CD4-positive, alpha-beta memory T cell (primary cell): ENCODE measurements around the gene DAGLB. TPM values are rescaled to one million over a fixed set of nuclear protein-coding genes. Genes with fewer than 3 reads are reported as not detected.
"Not testable (repeated sequence)": the region's sequence is repeated elsewhere in the genome, so short reads cannot be mapped to it uniquely, and the experiment has no call there.

Source experiments
- CTCF ChIA-PET: fragments of 350-600 bp; sonication (Branson Sonifier 250); formaldehyde crosslinking; loops from one replicate; lab custom pipeline; 2021; ENCODE audit warnings: inconsistent platforms; ENCODE audit not compliant: partially characterized antibody; lab: Charles Lee
- POLR2A ChIA-PET: fragments of 350-600 bp; sonication (Branson Sonifier 250); formaldehyde crosslinking; loops from one replicate; lab custom pipeline; 2021; ENCODE audit not compliant: partially characterized antibody; lab: Charles Lee
- DNase-seq, 5 donors: peaks; one replicate each; pipeline versions ENCODE4 v3.0.0 to v3.0.0-alpha.2; 2020 to 2022; ENCODE audit warnings: mixed read lengths in 1 of 5
- H3K27ac ChIP-seq: one replicate; pipeline ENCODE4 v1.7.0; 2013; ENCODE audit warnings: low read depth, low read length
- H3K27me3 ChIP-seq: 2 replicates; pipeline ENCODE4 v1.7.0; 2013; ENCODE audit warnings: mild to moderate bottlenecking, low read length, moderate library complexity; ENCODE audit not compliant: insufficient read depth
- H3K36me3 ChIP-seq: 2 replicates; pipeline ENCODE4 v1.7.0; 2013; ENCODE audit warnings: mild to moderate bottlenecking, low read length, moderate library complexity; ENCODE audit not compliant: insufficient read depth
- H3K4me1 ChIP-seq: 2 replicates; pipeline ENCODE4 v1.7.0; 2013; ENCODE audit warnings: mild to moderate bottlenecking, low read length, moderate library complexity; ENCODE audit not compliant: insufficient read depth
- H3K4me3 ChIP-seq, 2 donors: one replicate each; pipeline ENCODE4 v1.7.0; 2013; ENCODE audit warnings: low read length in 2 of 2, mild to moderate bottlenecking in 1 of 2
- H3K9me3 ChIP-seq, 2 donors: one replicate each; pipeline ENCODE4 v1.7.0; 2013; ENCODE audit warnings: low read length in 2 of 2, control low read depth in 1 of 2; ENCODE audit not compliant: control insufficient read depth in 1 of 2
- H3K27ac Mint-ChIP-seq, 7 donors: one replicate each; pipeline ENCODE4 v1.8.0; 2020 to 2021; ENCODE audit warnings: mixed read lengths in 7 of 7, mild to moderate bottlenecking in 6 of 7, inconsistent platforms in 3 of 7, moderate library complexity in 3 of 7
- H3K27me3 Mint-ChIP-seq, 2 donors: one replicate each; pipeline ENCODE4 v1.8.0; 2020 to 2021; ENCODE audit warnings: mixed read lengths in 2 of 2
- H3K36me3 Mint-ChIP-seq, 2 donors: one replicate each; pipeline ENCODE4 v1.8.0; 2020 to 2021; ENCODE audit warnings: mixed read lengths in 2 of 2, inconsistent platforms in 1 of 2, mild to moderate bottlenecking in 1 of 2
- H3K4me1 Mint-ChIP-seq, 4 donors: one replicate each; pipeline ENCODE4 v1.8.0; 2020 to 2021; ENCODE audit warnings: mixed read lengths in 4 of 4, mild to moderate bottlenecking in 1 of 4
- H3K4me3 Mint-ChIP-seq, 8 donors: one replicate each; pipeline ENCODE4 v1.8.0; 2020 to 2021; ENCODE audit warnings: mixed read lengths in 8 of 8, mild to moderate bottlenecking in 7 of 8, moderate library complexity in 6 of 8, inconsistent platforms in 3 of 8
- H3K9me3 Mint-ChIP-seq, 8 donors: one replicate each; pipeline ENCODE4 v1.8.0; 2020 to 2021; ENCODE audit warnings: mixed read lengths in 8 of 8, mild to moderate bottlenecking in 5 of 8, inconsistent platforms in 3 of 8, moderate library complexity in 1 of 8
- intact Hi-C: fragments of 100-400 bp; cut with micrococcal nuclease; formaldehyde crosslinking; loops from one replicate; pipeline ENCODE4 v1.15.1; 2023
- polyA plus RNA-seq, 2 donors: library from polyadenylated mRNA; unstranded; fragments of 300-500 nt; fragmentation: Illumina TruSeq; gene quantifications; one replicate each; pipeline ENCODE4 v1.2.3, GENCODE V29; 2021
- total RNA-seq, 2 experiments: library from RNA; stranded (reverse); gene quantifications; one replicate each; pipeline ENCODE4 v1.2.3, GENCODE V29; 2021

Gene DAGLB
- total and polyA plus RNA-seq, 4 experiments from 2014 or later: 5.3 to 37.0 (median 24.5) TPM

DNA sequence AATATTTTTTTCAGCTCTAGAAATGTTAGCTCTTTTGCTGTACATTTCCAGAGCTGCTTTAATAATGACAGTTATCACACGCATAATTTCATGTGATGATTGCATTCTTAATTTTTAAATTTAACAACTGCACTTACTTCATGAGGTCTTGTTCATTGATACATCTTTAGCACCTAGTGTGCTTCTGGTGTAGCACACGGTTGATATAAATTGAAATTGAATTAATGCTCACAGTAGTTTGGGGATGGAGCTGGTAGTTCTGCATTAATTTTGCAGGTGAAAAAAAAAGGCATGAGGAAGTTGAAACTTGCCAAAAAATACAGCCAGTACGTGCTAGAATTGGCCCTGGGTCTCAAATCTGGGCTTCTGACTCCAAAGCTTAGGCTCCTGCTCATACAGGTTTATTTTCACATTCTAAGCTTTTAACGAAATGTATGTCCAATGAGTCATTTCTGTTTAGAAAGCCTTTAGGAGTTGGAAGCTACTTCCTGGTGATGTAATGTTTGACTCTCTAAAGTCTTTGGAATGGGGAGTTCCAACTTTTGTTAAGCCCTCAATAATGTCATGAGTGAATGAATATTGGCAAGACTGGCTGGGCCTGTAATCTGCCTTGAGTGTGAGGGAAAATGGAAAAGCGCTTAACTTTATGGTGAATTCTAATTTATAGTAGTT, 62.5 kb downstream of the DAGLB start:
- no peak overlapping the region for H3K4me3 ChIP-seq

DNA sequence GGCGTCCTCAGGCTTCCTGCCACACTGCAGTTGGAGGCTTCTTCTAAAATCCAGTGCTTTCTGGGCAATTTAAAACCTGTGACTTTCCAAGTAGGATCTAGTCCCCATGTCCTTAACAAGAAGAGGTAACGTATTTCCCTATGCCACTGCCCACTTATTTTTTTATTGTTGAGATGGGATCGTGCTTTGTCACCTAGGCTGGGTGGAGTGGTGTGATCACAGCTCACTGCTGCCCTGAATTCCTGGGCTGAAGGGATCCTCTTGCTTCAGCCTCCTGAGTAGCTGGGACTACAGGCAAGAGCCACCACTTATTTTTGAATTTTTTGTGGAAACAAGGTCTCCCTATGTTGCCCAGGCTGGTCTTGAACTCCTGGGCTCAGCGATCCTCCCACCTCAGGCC, 63.4 kb downstream of the DAGLB start:
- Mint-ChIP-seq H3K4me1 (peaks cover 52 to 75% (median 63%) of the 10 kb centered on the region in 4 donors), H3K27me3 (no peaks in the 10 kb centered on the region), H3K27ac (peak overlapping the region in 5 of 7 donors; percentile 22 to 68 (median 62)), H3K36me3 (peaks cover 12 to 31% of the 10 kb centered on the region in 2 donors), H3K9me3 (no peaks in the 10 kb centered on the region), H3K4me3 (peak overlapping the region in 4 of 8 donors; percentile 17 to 35 (median 28))
- peaks cover 12% of the 10 kb centered on the region for H3K36me3 ChIP-seq
- no peak overlapping the region for H3K4me3 ChIP-seq
- no peaks in the 10 kb centered on the region for H3K9me3 ChIP-seq
- no peak for DNase-seq
- H3K27me3 ChIP-seq: no peaks in the 10 kb centered on the region
- H3K4me1 ChIP-seq: peaks cover 74% of the 10 kb centered on the region
- intact Hi-C loops: no loop called here
- no peak overlapping the region for H3K27ac ChIP-seq
- POLR2A ChIA-PET: no interaction called here
- CTCF ChIA-PET: no interaction called here

More for the DNA sequence above, 62.5 kb downstream of the DAGLB start:
- DNase-seq: no peak
- H3K36me3 Mint-ChIP-seq: peaks cover 12 to 28% of the 10 kb centered on the region in 2 donors
- H3K27me3 ChIP-seq: no peaks in the 10 kb centered on the region
- peaks cover 68% of the 10 kb centered on the region for H3K4me1 ChIP-seq
- no peaks in the 10 kb centered on the region for H3K9me3 Mint-ChIP-seq
- peak overlapping the region; percentile 9 for H3K27ac ChIP-seq
- H3K27ac Mint-ChIP-seq: peak overlapping the region; percentile 22 to 89 (median 73)
- intact Hi-C loops: no loop called here
- no peaks in the 10 kb centered on the region for H3K27me3 Mint-ChIP-seq
- ChIA-PET POLR2A (no interaction called here), CTCF (interaction anchor here (1.7 kb wide), 1 partner anchor 8 kb away, joined by 4 read pairs; no protein-coding TSS in a partner anchor)
- peaks cover 12% of the 10 kb centered on the region for H3K36me3 ChIP-seq
- H3K4me1 Mint-ChIP-seq: peaks cover 46 to 68% (median 57%) of the 10 kb centered on the region in 4 donors
- H3K4me3 Mint-ChIP-seq: peak overlapping the region in 1 of 8 donors; percentile 17
- no peaks in the 10 kb centered on the region for H3K9me3 ChIP-seq

DNA sequence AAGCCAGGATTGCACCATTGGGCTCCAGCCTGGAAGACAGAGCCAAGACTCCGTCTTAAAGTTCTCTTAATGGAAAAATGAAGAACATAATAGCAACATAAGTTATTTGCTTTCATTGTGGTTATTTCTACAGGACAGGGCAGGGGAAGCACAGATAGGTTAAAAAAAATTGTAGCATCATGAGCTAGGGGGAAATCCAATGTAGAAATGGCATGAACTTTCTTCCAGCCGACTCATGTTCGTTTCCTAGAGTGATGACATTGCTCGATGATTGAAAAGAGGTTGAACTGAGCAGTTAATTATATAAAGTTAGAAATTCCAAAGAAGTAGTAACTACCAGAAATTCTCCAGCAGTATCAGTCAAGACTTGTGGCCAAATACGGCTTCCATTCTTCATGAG, 64.9 kb downstream of the DAGLB start:
- peak overlapping the region in 2 of 8 donors; percentile 1 to 34 for H3K4me3 Mint-ChIP-seq
- Histone ChIP-seq H3K4me1 (peaks cover 77% of the 10 kb centered on the region), H3K27me3 (no peaks in the 10 kb centered on the region), H3K36me3 (peaks cover 2% of the 10 kb centered on the region), H3K9me3 (no peaks in the 10 kb centered on the region), H3K27ac (no peak overlapping the region), H3K4me3 (no peak overlapping the region)
- H3K36me3 Mint-ChIP-seq: peaks cover 6 to 34% of the 10 kb centered on the region in 2 donors
- no peaks in the 10 kb centered on the region for H3K27me3 Mint-ChIP-seq
- ChIA-PET POLR2A (interaction anchor here (1.2 kb wide), 1 partner anchor 9 kb away, joined by 3 read pairs; no protein-coding TSS in a partner anchor), CTCF (no interaction called here)
- H3K27ac Mint-ChIP-seq: peak overlapping the region in 4 of 7 donors; percentile 4 to 52 (median 24)
- intact Hi-C loops: no loop called here
- no peaks in the 10 kb centered on the region for H3K9me3 Mint-ChIP-seq
- DNase-seq: no peak
- peaks cover 54 to 82% (median 69%) of the 10 kb centered on the region in 4 donors for H3K4me1 Mint-ChIP-seq

DNA sequence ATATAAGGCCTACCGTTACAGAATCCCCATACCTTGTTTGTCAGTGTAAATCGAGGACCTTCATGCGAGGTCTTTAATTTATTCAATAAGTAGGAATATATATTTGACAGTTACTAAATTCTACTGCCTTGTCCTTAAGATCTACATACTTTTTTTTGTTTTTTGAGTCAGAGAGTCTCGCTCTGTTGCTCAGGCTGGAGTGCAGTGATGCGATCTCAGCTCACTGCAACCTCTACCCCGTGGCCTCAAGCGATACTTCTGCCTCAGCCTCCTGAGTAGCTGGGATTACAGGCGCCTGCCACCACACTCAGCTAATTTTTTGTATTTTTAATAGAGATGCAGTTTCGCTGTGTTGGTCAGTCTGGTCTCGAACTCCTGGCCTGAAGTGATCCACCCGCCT, 65.9 kb downstream of the DAGLB start:
- H3K27me3 Mint-ChIP-seq, CTCF ChIA-PET, H3K27ac ChIP-seq, H3K4me3 ChIP-seq, DNase-seq, intact Hi-C loops, H3K36me3 ChIP-seq, H3K9me3 Mint-ChIP-seq, H3K9me3 ChIP-seq, H3K27me3 ChIP-seq: not testable (repeated sequence)
- Mint-ChIP-seq H3K27ac (peak overlapping the region in 5 of 7 donors; percentile 30 to 81 (median 51)), H3K36me3 (peaks cover 3 to 31% of the 10 kb centered on the region in 2 donors), H3K4me3 (peak overlapping the region in 1 of 8 donors; percentile 13), H3K4me1 (peaks cover 57 to 85% (median 74%) of the 10 kb centered on the region in 4 donors)
- peaks cover 83% of the 10 kb centered on the region for H3K4me1 ChIP-seq
- POLR2A ChIA-PET: interaction anchor here (1.2 kb wide), 1 partner anchor 10 kb away, joined by 3 read pairs; no protein-coding TSS in a partner anchor

DNA sequence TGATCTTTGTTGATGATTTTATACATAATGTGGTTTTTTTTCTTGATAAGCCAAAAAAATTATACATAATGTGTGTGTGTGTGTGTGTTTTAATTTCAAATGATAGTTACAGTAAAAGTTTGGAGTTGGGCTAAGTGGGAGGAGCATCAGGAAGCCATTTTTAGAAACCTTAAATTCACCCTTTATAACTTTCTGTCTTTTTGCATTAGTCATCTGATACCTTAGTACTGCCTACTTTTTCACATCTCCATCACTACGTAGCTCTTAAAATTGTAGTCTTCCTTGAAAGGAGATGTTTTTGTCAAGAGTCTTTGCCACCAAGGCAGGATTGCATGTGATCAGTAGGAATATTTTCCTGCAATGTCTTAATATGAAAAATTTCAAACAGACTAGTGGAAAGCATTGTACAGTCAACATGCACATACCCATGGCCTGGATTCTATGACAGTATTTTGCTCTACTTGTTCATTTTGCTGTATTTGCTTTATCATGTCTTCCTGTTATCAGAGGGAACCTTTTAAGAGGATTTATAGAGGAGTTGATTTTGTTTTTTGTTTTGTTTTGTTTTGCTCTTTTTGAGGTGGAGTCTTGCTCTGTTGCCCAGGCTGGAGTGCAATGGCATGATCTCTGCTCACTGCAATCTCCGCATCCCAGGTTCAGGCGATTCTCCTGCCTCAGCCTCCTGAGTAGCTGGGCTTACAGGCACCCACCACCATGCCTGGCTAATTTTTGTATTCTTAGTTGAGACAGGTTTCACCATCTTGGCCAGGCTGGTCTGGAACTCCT, 67.3 kb downstream of the DAGLB start:
- Histone ChIP-seq H3K9me3 (no peaks in the 10 kb centered on the region), H3K27ac (no peak overlapping the region), H3K4me1 (peaks cover 82% of the 10 kb centered on the region), H3K27me3 (no peaks in the 10 kb centered on the region), H3K36me3 (no peaks in the 10 kb centered on the region), H3K4me3 (no peak overlapping the region)
- Mint-ChIP-seq H3K36me3 (peaks cover 0 to 30% of the 10 kb centered on the region in 2 donors), H3K9me3 (no peaks in the 10 kb centered on the region), H3K4me1 (peaks cover 56 to 84% (median 72%) of the 10 kb centered on the region in 4 donors), H3K27ac (peak overlapping the region; percentile 8 to 86 (median 60)), H3K4me3 (peak overlapping the region in 6 of 8 donors; percentile 9 to 64 (median 44)), H3K27me3 (no peaks in the 10 kb centered on the region)
- no peak for DNase-seq
- CTCF ChIA-PET: interaction anchor here (1.1 kb wide), 1 partner anchor 14 kb away, joined by 3 read pairs; no protein-coding TSS in a partner anchor
- POLR2A ChIA-PET: interaction anchor here (0.6 to 0.7 kb wide), 2 partner anchors 10 to 53 kb away, joined by 3 to 5 read pairs; no protein-coding TSS in a partner anchor
- intact Hi-C loops: no loop called here

DNA sequence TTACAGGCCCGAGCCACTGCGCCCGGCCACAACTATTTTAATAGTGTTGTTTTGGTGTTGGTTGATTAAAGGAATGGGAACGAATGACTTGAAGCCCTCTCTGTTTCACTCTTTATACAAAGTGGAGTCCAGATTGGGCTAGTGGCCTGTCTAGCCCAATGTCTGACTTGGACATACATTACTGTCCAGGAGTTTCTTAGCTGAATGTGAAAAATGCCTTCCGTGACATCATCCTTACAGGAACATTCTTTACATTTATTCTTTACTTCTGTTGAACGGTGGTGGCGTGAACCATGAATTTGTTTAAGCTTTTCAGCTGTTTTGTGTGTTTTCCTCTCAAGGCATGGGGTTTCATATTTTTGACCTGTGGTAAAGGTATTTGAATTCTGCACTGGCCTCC, 67.9 kb downstream of the DAGLB start:
- no peaks in the 10 kb centered on the region for H3K27me3 Mint-ChIP-seq
- intact Hi-C loops: no loop called here
- no peaks in the 10 kb centered on the region for H3K36me3 ChIP-seq
- no peaks in the 10 kb centered on the region for H3K27me3 ChIP-seq
- H3K27ac Mint-ChIP-seq: peak overlapping the region in 6 of 7 donors; percentile 18 to 86 (median 60)
- POLR2A ChIA-PET: interaction anchor here (0.6 kb wide), 1 partner anchor 53 kb away, joined by 5 read pairs; no protein-coding TSS in a partner anchor
- CTCF ChIA-PET: interaction anchor here (1.1 kb wide), 1 partner anchor 13 kb away, joined by 3 read pairs; no protein-coding TSS in a partner anchor
- no peak overlapping the region for H3K27ac ChIP-seq
- no peaks in the 10 kb centered on the region for H3K9me3 ChIP-seq
- H3K36me3 Mint-ChIP-seq: peaks cover 0 to 33% of the 10 kb centered on the region in 2 donors
- H3K4me3 Mint-ChIP-seq: peak overlapping the region in 5 of 8 donors; percentile 26 to 64 (median 43)
- H3K4me3 ChIP-seq: no peak overlapping the region
- no peaks in the 10 kb centered on the region for H3K9me3 Mint-ChIP-seq
- peaks cover 54 to 81% (median 69%) of the 10 kb centered on the region in 4 donors for H3K4me1 Mint-ChIP-seq
- H3K4me1 ChIP-seq: peaks cover 80% of the 10 kb centered on the region
- DNase-seq: no peak
